HG03460 (cell line): ENCODE measurements around the gene TMEM91.
A peak's percentile ranks its signal among the peaks of the same experiment; 100 is the strongest.
"Not testable (repeated sequence)": the region's sequence is repeated elsewhere in the genome, so short reads cannot be mapped to it uniquely, and the experiment has no call there.

Experiments
- ATAC-seq: cut with Tn5 transposase; IDR thresholded peaks from one replicate; pipeline ENCODE4 v1.9.1; 2021; ENCODE audit not compliant: unreplicated experiment

Gene TMEM91

DNA sequence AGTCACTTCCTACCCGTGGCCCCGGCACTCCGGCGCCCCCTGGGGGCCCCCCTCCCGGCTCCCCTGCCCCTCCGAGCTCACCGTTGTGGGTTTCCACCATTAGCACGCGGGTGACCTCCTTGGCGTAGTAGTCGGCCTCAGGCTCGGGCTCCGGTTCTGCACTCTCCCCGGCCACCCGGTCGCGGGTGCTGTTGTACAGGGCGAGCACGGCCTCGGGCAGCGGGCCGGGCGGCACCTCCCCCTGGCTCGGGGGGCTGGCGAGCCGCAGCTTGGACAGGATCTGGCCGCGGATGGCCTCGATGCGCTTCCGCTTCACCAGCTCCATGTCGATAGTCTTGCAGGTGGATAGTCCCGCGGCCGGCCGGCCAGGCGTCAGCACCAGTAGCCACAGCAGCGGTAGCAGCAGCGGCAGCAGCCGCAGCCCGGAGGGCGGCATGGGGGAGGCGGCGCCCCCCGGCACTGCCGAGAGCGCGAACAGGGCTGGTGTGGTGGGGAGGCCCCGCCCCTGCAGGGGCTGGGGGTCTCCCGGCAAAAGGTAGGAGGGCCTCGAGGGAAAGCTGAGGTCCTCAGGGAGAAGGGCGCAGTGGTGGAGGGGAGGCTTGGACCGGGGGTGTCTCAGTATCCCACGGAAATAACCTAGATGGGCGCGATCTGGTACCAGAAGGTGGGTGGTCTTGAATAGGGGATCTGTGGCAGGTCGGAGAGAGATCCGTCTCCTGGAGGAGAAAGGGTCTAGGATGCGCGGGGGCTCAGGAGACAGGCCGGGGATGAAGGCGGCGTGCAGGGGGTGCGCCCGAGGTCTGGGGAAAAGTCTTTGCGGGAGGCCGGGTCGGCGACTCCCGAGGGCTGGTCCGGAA lies 23.5 kb upstream of the TMEM91 start:
- ATAC-seq: no peak

DNA sequence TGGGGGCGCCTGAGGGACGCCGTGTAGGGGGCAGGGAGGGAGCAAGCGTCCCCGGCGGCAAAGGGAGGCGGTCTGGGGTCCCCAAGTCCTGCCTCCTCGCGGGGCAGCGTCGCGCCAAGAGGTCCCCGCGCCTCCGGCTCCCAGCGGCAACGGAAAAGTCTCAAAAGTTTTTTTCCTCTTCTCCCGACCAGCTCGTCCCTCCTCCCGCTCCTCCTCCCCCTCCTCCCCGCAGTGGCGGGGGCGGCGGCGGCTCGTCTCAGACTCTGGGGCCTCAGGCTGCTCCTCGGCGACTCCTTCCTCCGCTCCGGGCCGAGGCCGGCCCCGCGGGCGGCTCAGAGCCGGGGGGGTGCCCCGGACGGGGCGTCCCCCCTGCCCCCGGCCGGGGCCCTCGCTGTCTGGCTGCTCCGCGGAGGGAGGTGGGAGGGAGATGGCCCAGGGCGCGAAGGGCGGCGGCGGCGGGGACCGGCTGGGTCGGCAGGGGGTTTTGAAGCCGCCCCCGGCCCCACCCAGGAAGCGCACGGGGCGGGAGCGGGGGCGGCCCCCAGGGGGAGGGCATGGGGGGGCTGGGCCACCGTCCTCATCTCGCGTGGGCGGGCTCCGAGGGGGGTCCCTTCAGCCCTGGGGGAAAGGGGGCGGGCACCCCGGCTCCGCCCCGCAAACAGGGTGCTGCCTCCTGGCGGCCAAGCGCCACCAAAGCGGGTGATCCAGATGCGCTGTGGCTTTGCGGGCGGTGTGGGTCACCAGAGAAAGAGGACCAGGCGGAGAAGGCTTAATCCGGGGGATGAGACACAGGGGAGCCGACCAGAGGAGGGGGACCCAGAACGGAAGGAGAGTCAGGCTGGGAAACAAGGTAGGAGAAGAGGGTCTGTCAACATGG lies 22.6 kb upstream of the TMEM91 start, which contains the start of gene TGFB1:
Gene TGFB1, minus strand, starts transcription at position 457 of the 877 bp plus-strand sequence. CDS start 878 bp downstream, outside the sequence.
- ATAC-seq: no peak

DNA sequence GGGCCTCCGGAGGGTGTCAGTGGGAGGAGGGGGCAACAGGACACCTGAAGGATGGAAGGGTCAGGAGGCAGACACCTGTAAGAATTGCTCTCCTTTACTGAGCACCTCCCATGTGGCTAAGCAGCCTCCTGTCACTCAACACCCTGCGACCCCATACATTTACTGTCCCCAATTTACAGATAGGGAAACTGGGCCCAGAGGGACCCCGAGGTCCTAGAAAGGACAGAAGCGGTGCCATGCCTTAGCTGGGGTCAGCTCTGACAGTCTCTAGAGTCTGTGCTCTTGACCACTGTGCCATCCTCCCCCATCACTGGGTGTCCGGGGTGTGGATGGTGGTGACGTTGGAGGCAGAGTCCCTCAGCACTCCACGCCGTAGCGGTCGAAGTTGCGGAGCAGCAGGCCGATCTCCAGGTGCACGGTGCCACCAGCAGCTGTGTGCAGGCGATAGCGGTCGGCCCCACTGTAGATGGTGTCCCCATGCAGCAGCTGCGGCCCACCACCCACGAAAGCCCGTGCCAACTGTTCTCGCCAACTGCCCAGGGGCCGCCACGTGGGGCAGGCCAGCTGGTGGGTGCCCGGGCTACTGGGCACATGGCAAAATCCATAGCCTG lies 21.9 kb upstream of the TMEM91 start:
- no peak for ATAC-seq

DNA sequence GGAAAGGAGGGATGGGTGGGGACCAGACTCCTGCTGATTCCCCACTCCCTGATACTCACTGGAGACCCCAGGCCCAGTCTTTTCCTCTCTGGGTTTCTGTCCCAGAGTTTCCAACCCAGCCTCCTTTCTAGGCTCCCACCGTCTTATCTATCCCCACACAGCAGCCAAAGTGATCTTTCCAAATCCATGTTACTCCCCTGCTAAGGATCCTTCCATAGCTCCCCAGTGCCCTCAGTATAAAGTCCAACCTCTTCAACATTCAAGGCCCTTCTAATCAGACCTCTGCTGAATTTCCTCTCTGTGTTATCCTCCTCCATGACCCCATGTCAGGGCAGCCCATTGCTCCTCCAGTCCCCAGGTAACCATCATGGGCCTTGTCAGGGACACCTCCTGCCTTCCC lies 21.3 kb upstream of the TMEM91 start:
- ATAC-seq: no peak

DNA sequence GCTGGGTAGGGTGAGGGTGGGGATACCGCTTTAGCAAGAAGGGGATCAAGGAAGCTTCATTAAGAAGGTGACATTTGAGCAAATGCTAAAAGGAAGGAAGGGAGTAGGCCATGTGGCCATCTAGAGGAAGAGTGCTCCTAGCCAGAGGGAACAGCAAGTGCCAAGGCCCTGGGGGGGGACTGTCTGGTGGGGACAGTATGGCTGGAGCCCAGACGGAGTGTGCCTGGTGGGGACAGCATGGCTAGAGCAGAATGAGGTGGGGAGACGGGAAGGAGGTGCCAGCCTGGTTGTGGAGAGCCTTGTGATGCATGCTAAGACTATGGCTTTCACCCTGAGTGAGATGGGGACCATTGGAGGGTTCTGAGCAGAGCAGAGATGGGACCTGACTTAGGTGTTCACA lies 20.5 kb upstream of the TMEM91 start:
- ATAC-seq: no peak

DNA sequence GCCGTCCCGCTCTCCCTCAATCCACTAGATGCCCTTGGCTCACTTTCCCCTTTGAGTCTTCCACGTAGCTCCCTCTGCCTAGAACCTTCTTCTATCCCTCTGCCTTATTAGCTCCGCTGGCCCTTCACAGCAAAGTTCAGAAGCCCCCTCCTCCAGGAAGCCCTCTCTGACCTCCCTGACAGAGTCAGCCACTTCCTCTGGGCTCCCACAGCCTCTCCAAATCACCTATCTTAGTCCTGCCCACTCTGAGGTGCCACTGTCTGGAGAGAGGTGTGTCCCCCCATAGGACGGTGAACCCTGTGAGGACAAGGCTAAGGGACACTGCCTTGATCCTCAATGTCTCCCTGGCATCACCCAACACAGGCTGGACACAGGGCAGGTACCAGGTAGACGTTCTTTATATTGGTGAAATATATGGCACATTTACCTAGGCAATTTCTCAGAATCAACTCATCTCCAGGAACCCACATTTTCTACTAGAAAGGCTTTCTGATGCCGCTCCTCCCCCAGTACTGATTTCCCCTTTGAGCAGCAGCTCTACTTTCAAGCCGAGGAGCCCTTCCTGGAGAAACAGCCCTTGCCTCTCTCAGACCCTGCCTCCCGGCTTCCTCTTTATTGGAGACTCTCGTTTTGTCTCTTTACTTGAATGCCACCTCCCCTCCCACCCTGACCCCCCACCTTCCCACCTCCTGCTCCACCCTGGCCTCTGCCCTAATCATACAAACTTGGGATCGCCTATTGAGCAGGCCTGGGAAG lies 19.2 kb upstream of the TMEM91 start:
- ATAC-seq: no peak

DNA sequence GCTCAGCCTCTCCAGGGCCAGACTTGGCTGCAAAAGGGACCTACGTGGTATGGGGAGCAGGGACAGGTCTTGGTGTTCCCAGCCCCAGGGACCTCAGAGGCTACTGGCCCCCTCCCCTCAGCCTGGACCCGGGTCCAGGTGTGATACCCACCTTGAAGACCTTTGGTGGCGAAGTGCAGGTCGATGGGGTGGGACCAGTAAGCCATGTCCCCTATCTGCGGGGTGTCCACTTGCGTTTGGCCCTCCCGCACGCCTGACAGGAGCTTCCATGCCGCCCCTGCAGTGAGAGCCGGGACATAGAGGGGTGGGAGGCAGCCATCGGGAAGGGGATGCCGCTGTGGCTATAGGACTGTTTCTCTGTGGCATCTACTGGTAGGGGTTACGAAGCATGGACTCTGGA lies 18.6 kb upstream of the TMEM91 start:
- no peak for ATAC-seq

DNA sequence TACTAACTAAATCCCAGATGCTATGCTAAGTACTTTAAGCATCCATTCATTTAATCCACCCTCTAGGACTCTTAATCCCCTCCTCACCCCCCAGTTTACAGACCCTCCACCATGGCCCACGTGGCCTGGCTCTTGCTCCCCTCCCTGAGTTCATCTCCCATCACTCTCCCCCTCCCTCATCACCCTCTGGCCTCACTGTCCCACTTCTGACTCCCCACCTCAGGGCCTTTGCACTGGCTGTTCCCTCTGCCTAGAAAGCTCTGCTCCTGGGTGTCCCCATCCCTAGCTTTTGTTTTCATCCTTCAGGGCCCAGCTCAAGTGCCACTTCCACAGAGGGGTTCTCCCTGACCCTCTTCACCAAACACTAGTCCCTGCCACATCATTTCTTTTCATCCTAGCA lies 16.6 kb upstream of the TMEM91 start:
- no peak for ATAC-seq

DNA sequence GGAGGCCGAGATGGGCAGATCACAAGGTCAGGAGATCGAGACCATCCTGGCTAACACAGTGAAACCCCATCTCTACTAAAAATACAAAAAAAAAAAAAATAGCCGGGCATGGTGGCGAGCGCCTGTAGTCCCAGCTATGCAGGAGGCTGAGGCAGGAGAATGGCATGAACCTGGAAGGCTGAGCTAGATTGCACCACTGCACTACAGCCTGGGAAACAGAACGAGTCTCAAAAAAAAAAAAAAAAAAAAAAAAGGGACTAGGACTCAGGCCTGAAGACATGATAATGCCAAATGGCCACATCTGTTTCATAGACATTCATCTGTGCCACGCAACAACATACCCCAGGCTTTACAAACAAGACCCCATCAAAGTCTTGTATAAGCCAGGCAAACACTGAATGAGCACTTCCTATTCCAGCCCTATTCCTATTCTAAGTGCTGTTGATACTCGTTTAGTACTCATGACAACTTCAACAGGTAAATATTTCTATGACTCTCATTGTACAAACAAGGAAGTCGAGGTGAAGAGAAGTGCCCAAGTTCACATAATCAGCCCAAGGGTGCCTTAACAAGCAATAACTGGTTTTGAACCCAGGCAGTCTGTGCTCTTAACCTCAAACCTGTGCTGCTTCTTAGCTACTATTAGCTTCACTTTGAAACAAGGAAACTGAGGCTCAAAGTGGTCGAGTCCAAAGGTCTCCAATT lies 14.0 kb upstream of the TMEM91 start:
- no peak for ATAC-seq

DNA sequence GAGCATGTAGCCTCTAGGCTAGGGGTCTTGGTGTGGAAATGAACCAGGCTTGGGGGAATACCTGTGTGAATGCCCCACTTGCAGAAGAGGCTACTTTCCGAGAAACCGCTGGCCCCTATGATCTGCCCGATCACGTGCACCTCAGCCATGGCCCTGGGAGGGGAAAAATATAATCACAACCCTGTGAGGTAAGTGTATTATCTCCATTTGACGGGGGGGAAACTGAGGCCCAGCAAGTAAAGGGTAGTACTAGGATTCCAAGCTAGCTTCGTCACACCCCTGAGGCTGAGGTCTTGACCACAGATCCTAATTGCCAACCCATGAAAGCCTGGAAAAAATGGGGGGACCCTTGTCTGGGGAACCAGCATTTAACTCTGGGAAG lies 13.0 kb upstream of the TMEM91 start:
- no peak for ATAC-seq

DNA sequence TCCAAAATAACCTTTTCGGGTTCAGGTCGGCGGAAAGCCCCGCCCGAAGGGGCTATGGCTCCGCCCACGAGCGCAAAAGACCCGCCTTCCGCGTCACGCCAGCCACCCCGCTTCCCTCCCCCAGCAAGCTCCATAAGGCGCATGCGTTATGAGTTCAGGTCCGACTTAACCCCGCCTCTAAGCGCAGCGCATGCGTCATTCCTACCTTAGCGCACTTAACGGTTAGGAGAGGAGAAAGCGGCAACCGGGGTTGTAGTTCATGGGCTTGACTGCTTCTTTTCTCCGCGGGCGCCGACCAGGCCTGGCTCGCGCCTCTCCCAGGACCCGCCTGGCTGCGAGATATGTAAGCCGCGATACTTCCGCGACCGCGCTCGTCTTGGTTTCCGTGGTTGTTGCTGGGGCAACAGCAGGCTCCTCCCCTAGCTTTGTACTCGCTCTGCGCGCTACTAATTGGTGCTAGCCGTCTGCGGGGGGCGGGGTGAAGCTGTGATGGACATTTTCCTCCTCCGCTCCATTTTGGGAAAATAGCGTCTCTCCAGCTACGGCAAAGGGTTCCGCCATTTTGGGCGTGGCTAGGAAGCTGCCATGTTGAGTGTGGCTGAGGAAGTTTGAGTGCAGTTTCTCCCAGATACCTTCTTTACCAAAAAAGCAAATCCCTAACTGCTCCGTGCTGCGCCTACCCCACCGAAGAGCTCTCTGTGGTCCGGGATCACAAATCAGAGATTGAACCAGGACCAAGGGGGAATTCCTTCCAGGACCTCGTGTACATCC lies 12.4 kb upstream of the TMEM91 start, which contains the start of gene B9D2:
Gene B9D2, minus strand, starts transcription at position 397 of the 771 bp plus-strand sequence. CDS start 630 bp downstream, outside the sequence.
- peak; percentile 76 for ATAC-seq

DNA sequence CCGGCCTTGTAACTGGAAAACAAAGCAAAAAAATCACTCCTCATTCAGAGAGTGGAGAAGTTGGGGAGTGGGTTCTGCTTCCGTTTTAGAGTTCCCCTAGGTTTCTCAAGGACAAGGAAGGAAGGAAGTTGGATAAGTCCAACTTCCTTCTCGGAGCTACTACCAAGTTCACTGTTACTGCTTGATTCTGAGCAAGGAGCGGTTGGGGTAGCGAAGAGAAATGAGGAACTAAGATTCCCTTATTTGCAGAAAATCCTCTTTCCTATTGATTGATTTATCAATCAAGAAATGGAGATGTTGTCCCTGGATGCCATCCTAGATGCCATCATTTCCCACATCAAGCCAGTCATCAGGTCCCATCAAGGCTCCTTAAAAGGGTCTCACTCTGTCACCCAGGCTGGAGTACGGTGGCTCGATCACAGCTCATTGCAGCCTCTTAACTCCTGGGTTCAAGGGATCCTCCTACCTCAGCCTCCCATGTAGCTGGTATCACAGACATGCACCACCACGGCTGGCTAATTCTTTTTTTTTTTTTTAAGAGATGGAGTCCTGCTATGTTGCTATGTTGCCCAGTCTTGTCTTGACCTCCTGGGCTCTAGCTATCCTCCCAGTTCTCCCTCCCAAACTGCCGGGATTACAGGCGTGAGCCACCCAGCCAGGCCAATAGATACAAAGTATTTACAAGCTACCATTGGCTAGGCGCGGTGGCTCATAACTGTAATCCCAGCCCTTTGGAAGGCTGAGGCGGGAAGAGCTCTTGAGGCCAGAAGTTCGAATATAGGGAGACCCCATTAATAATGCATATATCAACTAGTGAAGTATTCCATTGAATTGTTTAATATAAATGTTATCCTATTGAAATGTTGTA lies 11.6 kb upstream of the TMEM91 start:
- ATAC-seq: no peak

DNA sequence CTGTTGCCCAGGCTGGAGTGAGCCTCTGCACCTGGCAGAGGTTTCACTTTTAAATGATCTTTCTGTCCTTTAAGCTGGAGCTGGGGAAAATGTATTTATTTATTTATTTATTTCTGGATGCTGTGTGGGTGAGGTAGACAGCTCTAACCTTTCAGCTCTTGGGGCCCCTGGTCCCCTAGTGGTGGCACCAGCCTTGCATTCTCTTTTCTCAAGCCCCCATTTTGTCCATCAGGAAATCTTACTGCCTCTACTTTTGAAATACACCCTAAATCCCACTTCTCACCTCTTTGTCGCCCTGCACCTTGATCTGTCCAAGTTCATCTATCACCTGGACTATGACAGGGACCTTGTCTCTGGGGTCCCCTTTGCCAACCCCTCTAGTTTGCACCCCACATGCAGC lies 10.2 kb upstream of the TMEM91 start:
- no peak for ATAC-seq

DNA sequence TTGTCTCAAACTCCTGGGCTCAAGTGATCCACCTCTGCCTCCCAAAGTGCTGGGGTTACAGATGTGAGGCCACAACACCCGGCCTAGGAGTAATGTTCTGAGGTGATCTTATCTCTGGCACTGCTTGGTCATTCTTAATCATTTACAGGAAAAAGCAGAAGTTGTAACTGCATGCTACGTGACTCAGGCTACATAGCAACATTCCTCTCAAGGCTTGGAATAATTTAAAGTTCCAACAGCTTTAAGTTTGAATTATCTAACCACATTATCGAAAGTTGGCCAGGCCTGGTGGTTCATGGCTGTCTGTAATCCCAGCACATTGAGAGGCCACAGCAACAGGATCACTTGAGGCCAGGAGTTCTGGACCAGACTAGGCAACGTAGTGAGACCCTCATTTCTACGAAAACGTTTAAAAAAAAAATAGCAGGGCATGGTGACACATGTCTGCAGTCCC lies 8.5 kb upstream of the TMEM91 start:
- peak; percentile 36 for ATAC-seq

DNA sequence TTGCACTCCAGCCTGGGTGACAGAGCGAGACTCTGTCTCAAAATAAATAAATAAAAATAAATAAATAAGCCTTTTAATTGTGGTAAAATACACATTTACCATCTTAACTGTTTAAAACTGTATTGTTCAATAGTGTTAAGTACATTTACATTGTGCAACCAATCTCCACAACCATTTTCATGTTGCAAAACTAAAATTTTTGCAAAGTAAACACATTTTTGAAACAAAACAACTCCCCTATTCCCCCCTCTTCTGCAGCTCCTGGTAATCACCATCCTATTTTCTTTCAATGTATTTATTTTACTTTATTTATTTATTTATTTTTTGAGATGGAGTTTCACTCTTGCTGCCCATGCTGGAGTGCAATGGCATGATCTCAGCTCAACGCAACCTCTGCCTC lies 6.6 kb upstream of the TMEM91 start:
- ATAC-seq: no peak

DNA sequence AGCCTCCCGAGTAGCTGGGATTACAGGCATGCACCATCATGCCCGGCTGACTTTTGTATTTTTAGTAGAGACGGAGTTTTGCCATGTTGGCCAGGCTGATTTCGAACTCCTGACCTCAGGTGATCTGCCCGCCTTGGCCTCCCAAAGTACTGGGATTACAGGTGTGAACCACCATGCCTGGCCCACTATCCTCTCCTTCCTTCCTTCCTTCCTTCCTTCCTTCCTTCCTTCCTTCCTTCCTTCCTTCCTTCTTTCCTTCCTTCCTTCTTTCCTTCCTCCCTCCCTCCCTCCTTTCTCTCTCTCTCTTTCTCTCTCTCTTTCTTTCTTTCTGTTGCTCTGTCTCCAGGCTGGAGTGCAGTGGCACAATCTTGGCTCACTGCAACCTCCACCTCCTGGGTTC lies 5.2 kb upstream of the TMEM91 start:
- not testable (repeated sequence) for ATAC-seq

DNA sequence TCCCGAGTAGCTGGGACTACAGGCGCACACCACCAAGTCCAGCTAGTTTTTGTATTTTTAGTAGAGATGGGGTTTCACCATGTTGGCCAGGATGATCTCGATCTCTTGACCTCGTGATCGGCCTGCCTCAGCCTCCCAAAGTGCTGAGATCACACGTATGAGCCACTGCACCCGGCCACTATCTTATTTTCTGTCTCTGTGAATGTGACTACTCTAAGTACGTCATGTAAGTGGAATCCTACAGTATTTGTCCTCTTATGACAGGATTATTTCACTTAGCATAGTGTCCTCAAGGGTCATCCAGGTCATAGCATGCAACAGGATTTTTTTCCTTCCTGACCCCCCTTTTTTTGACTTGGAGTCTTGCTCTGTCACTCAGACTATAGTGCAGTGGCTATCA lies 4.8 kb upstream of the TMEM91 start:
- no peak for ATAC-seq

DNA sequence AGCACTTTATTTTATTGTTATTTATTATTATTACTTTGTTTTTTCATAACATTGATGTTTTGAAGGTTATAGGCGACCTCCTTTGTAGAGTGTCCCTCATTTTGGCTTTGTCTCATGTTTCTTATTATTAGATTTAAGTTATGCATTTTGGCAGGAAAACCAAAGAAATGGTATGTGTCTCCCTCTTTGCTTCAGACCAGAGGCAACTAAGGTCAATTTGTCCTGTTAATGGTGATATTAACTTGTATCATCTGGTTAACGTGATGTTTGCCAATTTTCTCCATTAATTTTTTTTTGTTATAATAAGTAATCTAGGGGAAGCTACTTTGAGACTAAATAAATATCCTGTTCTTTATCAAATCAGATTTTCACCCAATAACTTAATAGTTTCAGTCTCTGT lies 3.8 kb upstream of the TMEM91 start:
- no peak for ATAC-seq
